Hippocampal formation (tissue), 2 donors: ENCODE results near the gene CDK17.
"Not testable (repeated sequence)": the region's sequence is repeated elsewhere in the genome, so short reads cannot be mapped to it uniquely, and the experiment has no call there.

Experiments
- DNase-seq, 2 donors: peaks; one replicate each; lab custom pipeline; 2025; lab: John Stamatoyannopoulos, UW

The CDK17 gene

GRCh38 chr12:96315741-96316481 is 84.3 kb downstream of the CDK17 start:
- not testable (repeated sequence) for DNase-seq

DNA sequence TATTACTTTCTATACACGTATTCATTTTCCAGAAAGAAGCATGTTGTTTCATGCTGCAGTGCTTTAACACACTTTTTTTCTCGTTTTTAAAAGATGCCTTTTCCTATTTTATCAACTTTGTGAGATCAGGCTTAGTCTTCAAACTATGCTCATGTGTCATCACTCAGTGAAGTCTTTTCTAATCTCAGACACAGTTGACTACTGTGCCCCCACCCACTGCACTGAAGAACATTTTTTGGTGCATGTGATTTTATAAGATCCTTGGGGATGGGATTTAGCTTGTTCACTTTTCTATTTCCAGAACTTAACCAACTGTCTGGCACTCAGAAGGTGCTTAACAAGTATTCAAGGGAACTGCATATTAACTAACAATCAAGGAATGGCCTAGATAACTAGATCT is 85.5 kb downstream of the CDK17 start:
- DNase-seq, result no peak

DNA sequence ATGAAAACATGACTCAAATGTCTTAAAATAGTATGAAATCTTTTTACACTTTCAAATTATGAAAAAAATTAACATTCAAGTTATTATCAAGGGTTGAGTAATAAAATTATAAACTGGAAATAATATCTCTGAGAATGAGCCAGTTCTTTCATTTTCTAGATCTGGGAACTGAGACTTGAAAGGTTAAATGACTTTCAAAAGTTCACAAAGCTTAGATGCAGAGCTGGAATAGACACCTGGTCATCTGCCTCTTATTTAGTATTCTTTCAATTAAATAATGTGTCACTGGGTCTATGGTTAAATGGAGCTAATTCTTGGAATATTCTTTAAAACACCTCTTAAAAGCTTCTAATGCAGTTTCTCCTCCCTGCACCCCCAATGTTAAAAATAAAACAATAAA is 86.6 kb downstream of the CDK17 start:
- no peak for DNase-seq

DNA sequence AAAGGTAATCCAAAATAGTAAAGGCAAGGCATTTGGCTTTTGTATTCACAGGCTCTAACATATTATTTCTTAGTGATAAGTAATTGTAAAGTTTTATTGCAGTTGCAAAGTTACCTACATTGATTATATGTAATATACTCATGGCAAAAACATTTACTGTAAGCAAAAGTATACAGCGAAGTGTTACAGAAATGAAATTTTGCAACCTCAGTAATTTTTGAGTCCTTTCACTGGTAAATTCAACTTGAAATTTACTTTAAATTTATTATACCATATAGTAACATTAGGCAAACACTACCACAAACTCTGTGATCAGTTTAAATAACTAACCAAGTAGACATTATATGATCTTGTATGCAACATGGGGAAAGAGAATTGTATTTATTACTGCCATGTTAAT is 89.0 kb downstream of the CDK17 start:
- no peak for DNase-seq

- DNase-seq, result no peak
Observed at GRCh38 chr12:96310067-96310466, 90.2 kb downstream of the CDK17 start.

DNA sequence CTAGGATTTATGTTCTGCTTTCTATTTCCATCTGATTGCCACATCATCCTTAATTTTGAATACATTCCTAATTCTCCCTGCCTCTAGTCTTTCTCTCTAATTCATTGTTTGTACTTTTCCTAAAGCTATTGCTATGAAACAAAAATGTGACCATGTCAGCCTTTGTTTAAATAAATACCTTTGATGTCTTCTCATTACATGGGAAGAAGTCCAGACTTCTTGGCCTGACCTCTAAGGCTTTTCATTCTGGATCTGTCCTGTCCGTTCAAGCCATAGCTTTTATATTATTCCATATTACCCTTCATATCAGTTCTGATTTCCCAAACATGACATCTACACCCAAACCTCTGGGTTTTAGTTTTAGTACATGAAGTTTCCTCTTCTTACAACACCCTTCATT is 91.4 kb downstream of the CDK17 start:
- DNase-seq, result no peak

- no peak for DNase-seq
Observed at GRCh38 chr12:96305665-96306064, 94.6 kb downstream of the CDK17 start.

- DNase-seq, result no peak
Observed at GRCh38 chr12:96303653-96304052, 96.6 kb downstream of the CDK17 start.

DNA sequence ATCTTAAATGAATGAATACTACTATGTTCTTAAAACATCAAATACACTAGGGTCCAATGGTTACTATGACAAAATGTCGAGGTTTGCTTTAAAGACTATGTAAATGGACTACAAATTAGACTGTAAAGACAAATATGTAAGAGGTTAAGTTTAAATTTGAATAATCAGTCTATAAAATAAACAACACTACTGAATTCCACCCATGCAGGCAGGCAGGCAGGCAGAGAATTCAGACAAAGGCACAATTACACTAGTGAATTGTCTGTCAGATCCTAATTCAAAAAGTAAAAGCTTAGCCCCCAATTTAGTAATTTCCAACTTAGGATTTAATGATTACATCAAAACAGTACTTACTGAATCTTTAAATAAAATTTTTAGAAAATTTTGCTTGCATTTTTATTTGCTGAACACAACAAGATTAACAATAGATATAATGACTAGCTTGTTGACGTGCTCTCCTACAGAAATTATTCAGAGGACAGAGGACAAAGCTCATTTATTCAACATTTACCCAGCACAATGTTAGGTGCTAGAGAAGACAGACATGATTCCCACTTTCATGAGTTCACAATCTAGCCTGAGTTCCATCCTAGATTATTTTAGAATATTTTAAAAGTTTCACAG is 97.4 kb downstream of the CDK17 start:
- peak in 1 of 2 donors; percentile 91 for DNase-seq

GRCh38 chr12:96301732-96302131 is 98.5 kb downstream of the CDK17 start:
- no peak for DNase-seq

- DNase-seq, result no peak
Observed at GRCh38 chr12:96300064-96300463, 100.2 kb downstream of the CDK17 start.

DNA sequence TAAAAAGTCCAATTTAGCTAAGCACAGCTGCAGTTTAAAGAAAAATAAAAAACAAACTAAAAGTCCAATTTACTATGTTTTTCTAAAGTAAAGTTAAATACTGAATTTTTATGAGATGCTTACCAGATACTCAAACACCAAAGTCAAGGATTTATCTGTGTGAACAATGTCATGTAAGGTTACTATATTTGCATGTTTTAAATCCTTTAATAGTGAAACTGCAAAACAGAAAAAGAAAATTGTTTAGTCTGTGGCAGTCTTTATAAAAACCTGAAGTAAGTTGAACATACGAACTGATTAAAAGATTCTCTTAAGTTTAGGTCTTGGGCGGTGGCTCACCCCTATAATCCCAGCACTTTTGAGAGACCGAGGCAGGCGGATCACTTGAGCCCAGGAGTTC is 102.7 kb downstream of the CDK17 start:
- DNase-seq, result no peak

DNA sequence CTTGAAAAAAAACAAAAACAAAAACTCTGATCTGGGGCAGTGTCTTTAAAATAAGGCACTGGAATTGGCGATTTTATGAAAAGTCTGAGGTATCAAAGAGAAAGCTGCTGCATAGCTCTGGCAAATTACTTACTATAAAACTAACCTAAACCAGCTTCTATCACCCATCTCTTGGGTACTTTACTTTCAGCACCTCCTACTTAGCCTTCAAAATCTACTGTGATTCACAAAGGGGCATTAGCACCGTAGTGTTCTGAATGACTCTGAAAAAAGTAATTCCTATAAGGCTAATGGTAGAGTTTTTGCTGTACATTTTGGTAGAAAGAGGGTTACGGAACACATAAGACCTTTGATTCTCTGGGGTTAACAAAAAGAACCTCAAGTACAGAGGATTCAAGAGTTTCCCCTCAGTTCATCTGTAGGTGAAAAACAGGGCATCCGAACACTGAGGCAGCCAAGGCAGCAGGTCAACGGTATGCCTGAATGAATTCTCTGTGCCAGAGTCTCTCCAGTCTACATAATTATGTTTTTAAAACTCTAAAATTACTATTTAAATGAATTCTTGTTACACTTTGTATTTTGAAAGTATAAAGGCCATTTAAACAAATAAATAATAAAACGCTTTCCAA is 104.6 kb downstream of the CDK17 start:
- no peak for DNase-seq

GRCh38 chr12:96294831-96295230 is 105.4 kb downstream of the CDK17 start:
- no peak for DNase-seq

DNA sequence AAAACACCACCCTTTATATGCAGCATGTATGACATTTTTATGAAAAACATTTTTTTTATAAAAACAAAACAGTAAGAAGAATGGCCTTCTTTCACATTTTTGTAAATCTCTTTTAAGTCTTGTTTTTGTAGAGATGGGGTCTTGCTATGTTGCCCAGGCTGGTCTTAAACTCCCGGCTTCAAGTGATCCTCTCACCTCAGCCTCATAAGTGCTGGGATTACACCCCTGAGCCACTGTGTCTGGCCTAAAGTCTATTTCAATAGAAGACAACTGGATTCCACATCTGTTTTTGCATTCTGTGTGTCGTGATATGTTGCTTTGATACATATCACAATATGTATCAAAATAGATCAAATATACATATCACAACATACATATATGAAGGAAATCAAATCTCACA is 107.1 kb downstream of the CDK17 start:
- DNase-seq, result no peak

- no peak for DNase-seq
Observed at GRCh38 chr12:96289067-96289466, 111.2 kb downstream of the CDK17 start.

GRCh38 chr12:96285158-96285557 is 115.1 kb downstream of the CDK17 start:
- DNase-seq, result no peak

- DNase-seq, result no peak
Observed at GRCh38 chr12:96274331-96274730, 125.9 kb downstream of the CDK17 start.

DNA sequence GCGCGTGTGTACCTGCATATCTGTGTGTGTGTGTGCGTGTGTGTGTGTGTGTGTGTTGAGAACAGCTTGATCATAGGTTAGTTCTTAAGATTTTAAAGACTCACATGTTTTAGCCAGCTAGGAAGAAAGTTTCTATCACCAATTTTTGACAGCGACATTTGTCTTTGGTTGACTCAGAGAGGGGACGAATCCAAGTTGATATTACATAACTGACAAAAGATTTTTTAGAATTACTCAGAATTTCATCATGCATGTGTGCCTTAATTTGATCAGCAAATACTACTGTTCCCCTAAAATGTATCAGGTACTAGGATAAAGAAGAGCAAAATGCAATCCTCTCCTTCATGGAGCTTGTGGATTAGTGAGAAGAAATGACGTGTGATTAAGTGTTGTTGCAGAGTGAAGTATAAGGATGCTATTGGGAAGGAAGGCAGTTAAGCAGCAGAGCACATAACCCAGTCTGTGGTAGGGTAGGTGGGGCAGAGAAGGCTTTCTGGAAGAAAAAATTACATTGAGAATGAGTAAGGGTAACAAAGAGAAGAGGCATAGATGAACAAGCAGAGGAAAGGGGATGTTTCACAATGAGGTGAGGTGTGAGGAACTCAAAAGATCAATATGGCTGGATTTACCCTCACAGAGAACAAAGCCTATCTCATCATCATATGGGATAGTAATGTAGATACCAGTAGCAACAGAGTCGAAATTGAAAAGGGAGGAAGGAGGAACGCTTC is 128.6 kb downstream of the CDK17 start:
- DNase-seq, result no peak

- no peak for DNase-seq
Observed at GRCh38 chr12:96266238-96266637, 134.0 kb downstream of the CDK17 start.

DNA sequence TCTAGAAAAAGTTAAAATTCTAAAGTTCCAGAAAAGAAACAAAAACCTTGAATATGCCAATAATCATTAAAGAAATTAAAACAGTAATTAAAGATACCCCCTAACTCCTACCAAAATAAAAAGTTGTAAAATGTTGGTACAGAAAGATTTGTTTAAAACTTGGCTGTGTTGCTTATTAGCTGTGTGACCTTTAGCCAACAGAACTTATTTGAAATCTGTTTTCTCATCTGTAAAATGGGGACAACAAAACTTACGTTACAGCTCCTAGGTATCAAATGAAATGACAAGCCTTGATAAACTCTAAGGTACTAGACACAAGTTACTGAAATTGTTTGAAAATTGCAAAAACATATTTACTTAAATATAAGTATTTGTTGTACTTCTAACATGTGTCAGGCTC is 134.4 kb downstream of the CDK17 start:
- DNase-seq, result no peak

GRCh38 chr12:96265400-96265799 is 134.8 kb downstream of the CDK17 start:
- DNase-seq, result no peak

GRCh38 chr12:96263449-96263902 is 136.8 kb downstream of the CDK17 start:
- DNase-seq, result peak in 1 of 2 donors; percentile 24
